Hepatocyte (in vitro differentiated cells): ENCODE results near the gene MRPL36.

Source experiments
- EZH2 ChIP-seq: fragments of 200-600 bp; sonication (generic); IDR thresholded peaks from 2 replicates; pipeline ENCODE4 v1.6.1; 2016; ENCODE audit warnings: antibody characterized with exemption, mild to moderate bottlenecking, borderline replicate concordance
- EZH2phosphoT487 ChIP-seq: fragments of 200-600 bp; sonication (generic); IDR thresholded peaks from one replicate; pipeline ENCODE4 v1.6.1; 2018; ENCODE audit warnings: antibody characterized with exemption, mild to moderate bottlenecking, low read depth, moderate library complexity; ENCODE audit not compliant: unreplicated experiment, severe bottlenecking
- TF ChIP-seq, protein P1 (sequence below): fragments of 200-600 bp; sonication (generic); IDR thresholded peaks from 2 replicates; pipeline ENCODE4 v1.5.1; 2016; ENCODE audit warnings: antibody characterized with exemption, mild to moderate bottlenecking; ENCODE audit not compliant: poor library complexity

DNA sequence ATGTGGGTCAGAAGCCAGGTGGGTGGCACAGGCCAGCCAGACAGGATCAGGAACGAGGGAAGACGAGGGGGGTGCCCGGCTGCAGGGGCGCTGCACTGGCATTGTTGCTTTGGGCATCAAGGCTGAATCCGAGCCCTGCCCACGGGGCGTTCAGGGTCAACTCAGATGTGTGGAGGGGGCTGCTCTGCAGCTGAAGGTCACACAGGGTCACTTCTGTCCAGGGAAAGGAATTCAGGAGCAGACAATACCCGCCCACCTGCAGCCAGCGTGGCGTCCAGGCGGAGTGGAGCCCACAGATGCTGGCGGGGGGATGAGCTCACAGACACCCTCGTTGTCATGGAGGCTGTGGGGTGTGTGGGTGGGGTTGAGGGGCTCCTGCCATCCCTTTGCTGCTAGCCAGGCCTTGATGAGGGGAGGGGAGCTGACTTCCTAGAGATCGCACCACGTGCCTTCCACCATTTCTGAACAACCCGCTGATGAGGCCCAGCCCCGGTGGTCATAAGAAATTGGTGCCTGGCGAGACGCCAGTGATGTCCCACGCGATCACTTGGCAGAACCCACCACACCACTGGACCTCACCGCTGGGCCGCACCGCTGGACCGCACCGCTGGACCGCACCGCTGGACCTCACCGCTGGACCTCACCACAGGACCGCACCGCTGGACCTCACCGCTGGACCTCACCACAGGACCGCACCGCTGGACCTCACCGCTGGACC lies 31.2 kb downstream of the MRPL36 start:
- TF ChIP-seq, protein P1, sequence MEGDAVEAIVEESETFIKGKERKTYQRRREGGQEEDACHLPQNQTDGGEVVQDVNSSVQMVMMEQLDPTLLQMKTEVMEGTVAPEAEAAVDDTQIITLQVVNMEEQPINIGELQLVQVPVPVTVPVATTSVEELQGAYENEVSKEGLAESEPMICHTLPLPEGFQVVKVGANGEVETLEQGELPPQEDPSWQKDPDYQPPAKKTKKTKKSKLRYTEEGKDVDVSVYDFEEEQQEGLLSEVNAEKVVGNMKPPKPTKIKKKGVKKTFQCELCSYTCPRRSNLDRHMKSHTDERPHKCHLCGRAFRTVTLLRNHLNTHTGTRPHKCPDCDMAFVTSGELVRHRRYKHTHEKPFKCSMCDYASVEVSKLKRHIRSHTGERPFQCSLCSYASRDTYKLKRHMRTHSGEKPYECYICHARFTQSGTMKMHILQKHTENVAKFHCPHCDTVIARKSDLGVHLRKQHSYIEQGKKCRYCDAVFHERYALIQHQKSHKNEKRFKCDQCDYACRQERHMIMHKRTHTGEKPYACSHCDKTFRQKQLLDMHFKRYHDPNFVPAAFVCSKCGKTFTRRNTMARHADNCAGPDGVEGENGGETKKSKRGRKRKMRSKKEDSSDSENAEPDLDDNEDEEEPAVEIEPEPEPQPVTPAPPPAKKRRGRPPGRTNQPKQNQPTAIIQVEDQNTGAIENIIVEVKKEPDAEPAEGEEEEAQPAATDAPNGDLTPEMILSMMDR, result no peak
- TF ChIP-seq EZH2 (no peak), EZH2phosphoT487 (no peak)
